GM18519 (cell line): Measurements from ENCODE around the gene ZNF138.

ENCODE experiments used
- ATAC-seq: cut with Tn5 transposase; IDR thresholded peaks from one replicate; pipeline ENCODE4 v1.9.1; 2021; ENCODE audit warnings: mild to moderate bottlenecking, moderate library complexity; ENCODE audit not compliant: unreplicated experiment, low FRiP score

Gene ZNF138

DNA sequence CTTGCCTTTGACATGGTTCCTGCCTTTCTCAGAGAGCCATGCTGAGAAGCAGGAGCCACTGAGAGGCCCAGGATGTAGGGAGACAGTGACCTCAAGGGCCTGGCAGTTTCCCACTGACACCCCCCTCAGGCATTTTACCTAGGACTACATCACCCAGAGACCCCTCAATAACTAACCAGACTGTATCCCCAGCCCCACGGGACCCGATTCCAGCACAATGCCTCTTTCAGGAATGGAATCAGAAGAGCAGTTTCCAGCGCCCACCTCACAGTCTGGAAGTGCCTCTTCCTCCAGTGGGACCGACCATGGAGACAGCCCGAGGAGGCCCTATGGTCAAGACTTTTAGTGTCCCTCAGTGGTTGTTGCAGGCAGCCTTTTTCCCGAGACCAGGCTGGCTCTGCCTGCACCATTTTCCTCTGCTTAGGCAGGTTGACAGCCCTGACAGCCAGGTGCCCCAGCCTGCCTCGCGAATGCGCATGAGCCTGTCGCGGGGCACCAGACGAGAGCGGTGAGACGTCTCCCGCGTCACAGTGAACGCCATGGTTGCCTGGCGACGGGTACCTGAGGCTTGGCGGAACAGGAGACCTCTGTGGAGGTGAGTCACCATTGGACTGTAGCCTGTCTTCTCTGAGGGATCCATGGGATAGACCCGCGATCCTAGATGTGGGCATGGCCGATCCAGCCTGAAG, 80.5 kb downstream of the ZNF138 start:
- no peak for ATAC-seq

DNA sequence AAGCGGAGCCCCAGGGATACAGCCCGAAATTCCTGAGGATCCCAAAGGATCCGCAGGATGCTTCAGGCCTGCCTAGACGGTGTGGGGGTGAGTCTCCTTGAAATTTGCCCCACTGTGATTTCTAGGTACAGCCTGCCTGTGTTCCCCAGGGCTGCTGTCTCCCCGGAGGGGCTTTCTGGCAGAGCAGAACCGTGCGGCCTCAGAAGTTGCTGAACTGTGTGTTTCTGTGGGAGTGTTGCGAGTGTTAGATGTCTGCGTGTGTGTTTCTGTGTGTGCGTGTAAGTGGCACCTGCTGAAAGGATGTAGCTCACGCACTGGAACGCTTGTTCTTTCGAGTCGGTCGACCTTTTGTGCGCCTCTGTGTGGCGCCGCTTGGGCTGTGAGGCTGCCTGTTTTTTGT, 81.0 kb downstream of the ZNF138 start:
- no peak for ATAC-seq

GRCh38 chr7:64875658-64876406, 81.6 kb downstream of the ZNF138 start:
- ATAC-seq, result no peak

DNA sequence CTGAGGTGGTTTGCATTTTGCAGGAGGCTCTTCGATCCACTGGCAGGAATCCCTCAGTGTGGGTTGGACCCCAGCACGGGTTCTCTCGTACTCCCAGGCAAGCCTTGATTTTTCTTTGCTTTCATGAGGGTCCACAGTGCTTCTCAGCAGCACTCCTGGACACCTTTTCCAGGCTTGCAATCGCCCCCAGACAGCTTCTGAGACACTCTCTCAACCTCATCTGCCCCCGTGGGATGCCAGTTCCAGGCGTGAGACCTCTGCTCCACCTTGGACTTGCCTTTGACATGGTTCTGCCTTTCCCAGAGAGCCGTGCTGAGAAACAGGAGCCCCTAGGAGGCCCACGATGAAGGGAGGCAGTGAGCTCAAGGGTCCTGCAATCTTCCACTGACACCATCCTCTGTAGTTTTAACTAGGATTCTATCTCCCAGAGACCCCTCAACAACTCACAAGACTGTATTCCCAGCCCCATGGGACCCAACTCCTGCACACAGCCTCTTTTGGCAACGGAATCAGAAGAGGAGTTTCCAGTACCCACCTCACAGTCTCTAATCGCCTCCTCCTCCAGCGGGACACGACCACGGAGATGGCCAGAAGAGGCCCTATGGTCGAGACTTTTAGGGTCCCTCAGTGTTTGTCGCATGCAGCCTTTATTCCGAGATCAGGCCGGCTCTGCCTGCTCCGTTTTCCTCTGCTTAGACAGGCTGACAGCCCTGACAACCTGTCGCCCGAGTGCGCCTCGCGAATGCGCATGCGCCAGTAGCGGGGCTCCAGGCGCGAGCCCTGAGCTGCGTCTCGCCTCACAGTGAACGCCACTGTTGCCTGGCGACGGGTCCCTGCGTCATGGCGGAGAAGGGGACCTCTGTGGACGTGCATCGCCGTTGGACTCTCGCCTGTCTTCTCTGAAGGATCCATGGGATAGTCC, 82.8 kb downstream of the ZNF138 start:
- ATAC-seq, result no peak

DNA sequence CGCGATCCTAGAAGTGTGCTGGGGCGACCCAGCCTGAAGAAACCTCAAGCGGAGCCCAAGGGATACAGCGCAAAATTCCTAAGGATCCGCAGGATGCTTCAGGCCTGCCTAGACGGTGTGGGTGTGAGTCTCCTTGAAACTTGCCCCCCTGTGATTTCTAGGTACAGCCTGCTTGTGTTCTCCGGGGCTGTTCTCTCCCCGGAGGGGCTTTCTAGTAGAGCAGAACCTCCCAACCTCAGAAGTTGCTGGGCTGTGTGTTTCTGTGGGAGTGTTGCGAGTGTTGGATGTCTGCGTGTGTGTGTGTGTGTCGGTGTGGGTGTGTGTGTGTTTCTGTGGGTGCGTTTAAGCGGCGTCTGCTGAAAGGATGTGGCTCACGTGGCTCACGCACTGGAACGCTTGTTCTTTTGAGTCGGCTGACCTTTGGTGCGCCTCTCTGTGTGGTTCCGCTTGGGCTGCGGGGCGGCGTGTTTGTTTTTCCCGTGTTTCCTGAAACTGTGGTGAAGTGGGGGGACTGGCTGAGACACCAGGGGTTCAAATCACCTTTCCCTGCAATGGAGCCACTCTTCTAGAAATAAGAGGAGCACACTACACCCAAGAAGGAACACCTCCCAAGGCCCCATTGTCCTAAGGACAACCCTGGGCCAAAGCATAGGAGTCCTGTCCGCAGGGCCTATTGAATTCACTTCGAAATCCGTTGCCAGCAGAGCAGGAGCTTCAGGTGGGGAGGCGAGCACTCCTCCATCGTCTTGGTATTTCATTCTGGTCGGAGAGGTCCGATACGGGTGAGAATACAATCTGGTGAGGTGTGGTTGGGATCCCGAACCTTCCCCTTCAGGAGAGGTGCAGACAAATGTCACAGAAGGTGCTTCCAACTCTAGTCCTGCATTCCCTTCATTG, 83.7 kb downstream of the ZNF138 start:
- no peak for ATAC-seq

DNA sequence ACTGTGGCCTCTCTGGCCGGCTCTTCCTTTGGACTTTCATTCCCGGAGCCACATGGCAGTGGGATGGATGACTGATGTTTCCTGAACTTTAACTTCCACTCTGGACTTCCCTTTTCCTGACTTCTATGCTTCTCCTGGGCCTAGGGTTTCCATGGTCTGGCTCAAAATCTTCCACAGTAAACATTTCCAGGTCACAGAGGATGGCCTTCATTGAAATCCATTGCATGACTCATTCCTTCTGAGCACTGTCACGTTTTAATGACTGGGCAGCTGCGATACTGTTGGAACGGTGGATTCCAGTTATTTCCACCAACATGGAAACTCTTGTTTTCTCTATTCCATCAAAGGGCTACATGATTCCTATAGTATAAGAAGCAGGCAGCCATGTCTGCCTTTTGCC, 84.5 kb downstream of the ZNF138 start:
- ATAC-seq, result no peak

- ATAC-seq, result no peak
Measured at GRCh38 chr7:64879086-64879730, 85.0 kb downstream of the ZNF138 start.

- no peak for ATAC-seq
Measured at GRCh38 chr7:64879800-64880199, 85.6 kb downstream of the ZNF138 start.

- ATAC-seq, result no peak
Measured at GRCh38 chr7:64880322-64881297, 86.4 kb downstream of the ZNF138 start.

DNA sequence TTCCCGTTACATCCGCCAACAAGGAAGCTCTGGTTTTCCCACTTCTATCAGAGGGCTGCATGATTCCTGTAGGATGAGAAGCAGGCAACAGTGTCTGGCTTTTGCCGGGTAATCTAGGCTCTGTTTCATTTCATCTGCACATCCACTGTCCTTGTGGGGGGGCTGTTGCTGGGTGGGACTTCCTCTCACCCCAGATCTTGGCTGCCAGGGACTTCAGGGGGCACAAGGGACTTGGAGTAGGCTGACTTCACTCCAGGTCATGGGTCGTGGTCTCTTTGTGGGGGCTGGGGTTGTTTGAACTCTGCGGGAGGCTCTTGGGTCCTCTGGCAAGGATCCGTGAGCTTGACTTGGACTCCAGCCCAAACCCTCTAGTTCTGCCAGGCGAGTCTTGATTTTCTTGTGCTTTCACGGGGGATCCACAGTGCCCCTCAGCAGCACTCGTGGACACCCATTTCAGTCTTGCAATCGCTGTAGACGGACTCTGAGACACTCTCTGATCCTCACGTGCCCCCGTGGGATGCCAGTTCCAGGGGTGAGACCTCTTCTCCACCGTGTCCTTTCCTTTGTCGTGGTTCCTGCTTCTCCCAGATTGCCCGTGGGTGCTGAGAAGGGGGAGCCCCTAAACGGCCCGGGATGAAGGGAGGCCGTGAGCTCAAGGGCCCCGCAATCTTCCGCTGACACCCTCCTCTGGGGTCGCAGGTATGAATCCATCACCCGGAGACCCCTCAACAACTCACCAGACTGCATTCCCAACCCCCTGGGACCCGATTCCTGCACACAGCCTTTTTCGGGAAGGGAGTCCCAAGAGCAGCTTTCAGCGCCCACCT, 87.4 kb downstream of the ZNF138 start:
- ATAC-seq, result no peak

DNA sequence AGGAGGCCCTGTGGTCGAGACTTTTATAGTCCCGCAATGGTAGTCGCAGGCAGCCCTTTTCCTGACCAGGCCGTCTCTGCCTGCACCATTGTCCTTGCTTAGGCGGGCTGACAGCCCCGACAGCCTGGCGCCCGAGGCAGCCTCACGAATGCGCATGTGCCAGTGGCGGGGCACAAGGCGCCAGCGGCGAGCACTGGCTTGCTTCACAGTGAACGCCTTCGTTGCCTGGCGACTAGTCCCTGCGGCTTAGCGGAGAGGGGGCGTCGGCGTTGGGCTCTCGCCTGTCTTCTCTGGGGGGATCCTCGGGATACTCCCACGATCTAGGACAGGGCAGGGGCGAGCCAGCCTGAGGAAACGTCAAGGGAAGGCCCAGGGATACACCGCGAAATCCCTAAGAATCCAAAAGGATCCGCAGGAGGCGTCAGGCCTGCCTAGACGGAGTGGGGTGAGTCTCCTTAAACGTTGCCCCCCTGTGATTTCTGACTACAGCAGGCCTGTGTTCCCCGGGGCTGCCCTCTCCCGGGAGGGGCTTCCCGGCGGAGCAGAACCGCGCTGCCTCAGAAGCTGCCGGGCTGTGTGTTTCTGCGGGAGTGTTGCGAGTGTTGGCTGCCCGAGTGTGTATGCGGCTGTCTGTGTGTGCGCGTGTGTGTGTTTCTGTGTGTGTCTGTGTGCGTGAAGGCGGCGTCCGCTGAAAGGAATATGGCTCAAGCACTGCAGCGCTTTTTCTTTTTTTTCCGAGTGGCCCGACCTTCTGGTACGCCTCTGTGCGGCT, 88.3 kb downstream of the ZNF138 start:
- no peak for ATAC-seq
